HL-60/S4 treated with phorbol 12-myristate 13-acetate at 8.2 ng/mL for 4 days and 3 days (cell line): ENCODE measurements around the gene UVRAG.

Experiments
- in situ Hi-C: fragments of 300-500 bp; cut with MboI; formaldehyde crosslinking; loops from 2 replicates; pipeline ENCODE4 v1.15.0; 2022; ENCODE audit warnings: low sequenced_read_pairs

UVRAG gene

DNA sequence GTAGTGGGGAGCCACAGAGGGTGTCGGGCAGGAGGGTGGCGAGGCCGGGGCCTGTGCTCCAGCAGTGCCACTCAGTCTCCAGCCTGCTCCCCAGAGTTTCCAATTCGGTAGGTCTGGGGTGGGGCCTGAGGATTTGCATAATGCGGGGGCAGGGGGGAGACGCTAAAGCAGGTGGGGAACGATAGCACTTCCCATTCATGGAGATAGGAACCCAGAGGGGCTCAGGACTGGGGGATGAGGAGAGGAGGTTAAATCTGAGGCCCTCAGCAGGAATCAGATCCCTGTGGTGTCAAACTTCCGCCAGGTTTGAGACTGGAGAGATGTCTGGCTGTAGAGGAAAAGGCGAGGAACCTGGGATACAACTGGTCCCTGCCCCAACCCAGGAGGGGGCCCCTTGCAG, 361.5 kb downstream of the UVRAG start:
- in situ Hi-C loops: no loop called here

DNA sequence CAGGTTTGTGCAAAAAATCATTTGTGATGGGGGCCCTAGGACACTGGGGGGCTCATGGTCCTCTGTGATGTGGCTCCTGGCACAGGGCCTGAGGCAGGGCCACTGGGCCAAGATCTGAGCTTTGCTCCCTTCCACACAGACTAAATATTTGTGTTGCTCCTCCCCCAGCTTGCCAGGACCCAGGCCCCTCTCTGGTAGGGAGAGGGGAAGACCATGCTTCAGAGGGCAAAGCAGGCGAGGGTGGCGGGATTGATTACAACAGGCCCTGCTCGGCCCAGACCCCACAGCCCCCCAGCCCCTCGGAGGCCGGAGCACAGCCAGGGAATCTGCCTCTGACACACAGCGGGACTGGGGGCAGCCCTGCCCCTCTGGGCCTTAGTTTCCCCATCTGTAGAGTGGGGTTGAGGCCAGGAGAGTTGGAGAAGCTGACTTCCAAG, 362.3 kb downstream of the UVRAG start:
- in situ Hi-C loops: no loop called here

DNA sequence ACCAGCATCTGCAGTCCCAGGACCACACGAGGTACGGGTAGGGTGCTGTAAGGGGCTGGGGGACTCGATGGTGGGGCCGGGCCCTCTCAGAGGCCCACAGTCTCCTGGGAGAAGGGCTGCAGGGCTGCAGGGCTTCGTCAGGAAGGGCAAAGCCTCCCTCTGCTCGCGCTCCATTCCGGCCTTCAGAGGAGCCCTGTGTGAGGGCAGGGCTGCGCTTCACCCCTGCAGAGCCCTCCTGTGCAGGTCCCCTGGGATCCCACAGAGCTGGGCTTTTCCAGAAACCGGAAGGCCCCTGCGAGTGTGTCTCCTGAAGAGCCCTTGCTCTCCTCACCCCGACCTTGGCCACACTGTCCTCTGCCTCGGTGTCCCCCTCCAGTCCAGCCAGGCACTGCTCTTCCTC, 364.1 kb downstream of the UVRAG start:
- in situ Hi-C loops: no loop called here

- in situ Hi-C loops: no loop called here
Measured at GRCh38 chr11:76181371-76181770, 366.4 kb downstream of the UVRAG start.

- in situ Hi-C loops: no loop called here
Measured at GRCh38 chr11:76184551-76184993, 369.6 kb downstream of the UVRAG start.

DNA sequence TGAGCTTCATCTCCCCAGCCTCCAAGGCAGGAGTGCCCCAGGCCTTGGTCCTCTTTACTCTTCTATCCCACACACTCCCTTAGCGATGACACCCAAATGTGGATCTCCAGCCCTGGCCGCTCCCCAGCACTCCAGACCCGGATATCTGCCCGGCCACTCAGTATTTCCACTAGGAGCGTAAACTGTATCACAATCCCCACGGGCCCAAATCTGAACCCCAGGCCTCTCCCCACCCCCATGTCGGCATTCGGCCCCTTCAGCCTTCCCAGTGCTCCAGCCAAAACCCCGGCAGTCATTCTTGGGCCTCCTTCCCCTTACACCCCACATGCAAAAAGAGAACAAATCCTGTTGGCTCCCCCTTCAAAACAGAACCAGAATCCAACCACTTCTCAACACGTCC, 370.5 kb downstream of the UVRAG start:
- in situ Hi-C loops: no loop called here

GRCh38 chr11:76185931-76186401, 371.0 kb downstream of the UVRAG start:
- in situ Hi-C loops: no loop called here

GRCh38 chr11:76186776-76187279, 371.8 kb downstream of the UVRAG start:
- in situ Hi-C loops: no loop called here

- in situ Hi-C loops: no loop called here
Measured at GRCh38 chr11:76188873-76189272, 373.9 kb downstream of the UVRAG start.

DNA sequence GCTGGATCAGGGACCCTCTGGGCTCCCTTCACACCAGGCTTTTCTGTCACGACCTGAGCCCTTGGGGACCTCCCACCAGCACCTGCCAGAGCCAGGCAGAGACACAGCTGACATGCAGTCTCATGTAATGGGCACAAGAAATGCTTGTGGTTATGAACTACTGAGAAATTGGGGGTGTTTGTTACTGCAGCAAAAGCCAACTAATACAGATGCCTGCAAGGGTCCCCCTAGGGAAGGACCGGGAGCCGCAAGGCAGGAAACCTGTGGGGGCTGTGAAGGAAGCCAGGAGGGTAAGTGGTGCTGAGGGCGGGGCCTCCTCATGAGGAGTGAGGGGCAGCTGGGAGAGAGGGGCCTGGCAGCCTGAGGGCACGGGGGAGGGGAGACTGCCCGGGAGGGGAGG, 374.7 kb downstream of the UVRAG start:
- in situ Hi-C loops: no loop called here

- in situ Hi-C loops: no loop called here
Measured at GRCh38 chr11:76190376-76190775, 375.4 kb downstream of the UVRAG start.
